Lower leg skin (tissue), 3 donors: ENCODE data around the gene ABLIM3.

Source experiments
- CTCF ChIP-seq, 3 donors: fragments of 450-650 bp; IDR thresholded peaks; one replicate each; pipeline ENCODE4 v1.5.1; 2016; ENCODE audit warnings: antibody characterized with exemption in 3 of 3, mild to moderate bottlenecking in 3 of 3, moderate library complexity in 2 of 3
- POLR2A ChIP-seq, 2 donors: fragments of 450-650 bp; IDR thresholded peaks; one replicate each; pipeline ENCODE4 v1.6.1; 2016 to 2017; ENCODE audit warnings: antibody characterized with exemption in 2 of 2, mild to moderate bottlenecking in 1 of 2, moderate library complexity in 1 of 2

GRCh38 chr5:149202910-149203451 lies 61.7 kb downstream of the ABLIM3 start:
- TF ChIP-seq CTCF (IDR thresholded peaks at IDR 0.05) (no peak), POLR2A (IDR thresholded peaks at IDR 0.05) (no peak)
